Measurements from ENCODE around the gene WDR74.
A peak's percentile ranks its signal among the peaks of the same experiment; 100 is the strongest.
"Not testable (repeated sequence)": the region's sequence is repeated elsewhere in the genome, so short reads cannot be mapped to it uniquely, and the experiment has no call there.

Gene WDR74
- total RNA-seq: 142 to 178 reads per million in 2 donors

GRCh38 chr11:62839050-62839945 lies at the start of gene WDR74:
TSS of gene WDR74 (minus strand) at chr11:62839590. CDS start at chr11:62839570, 20 bp downstream.
- peak; percentile 75 to 98 (median 88) for DNase-seq

GRCh38 chr11:62889126-62889483 lies 49.7 kb upstream of the WDR74 start:
- DNase-seq: no peak

DNA sequence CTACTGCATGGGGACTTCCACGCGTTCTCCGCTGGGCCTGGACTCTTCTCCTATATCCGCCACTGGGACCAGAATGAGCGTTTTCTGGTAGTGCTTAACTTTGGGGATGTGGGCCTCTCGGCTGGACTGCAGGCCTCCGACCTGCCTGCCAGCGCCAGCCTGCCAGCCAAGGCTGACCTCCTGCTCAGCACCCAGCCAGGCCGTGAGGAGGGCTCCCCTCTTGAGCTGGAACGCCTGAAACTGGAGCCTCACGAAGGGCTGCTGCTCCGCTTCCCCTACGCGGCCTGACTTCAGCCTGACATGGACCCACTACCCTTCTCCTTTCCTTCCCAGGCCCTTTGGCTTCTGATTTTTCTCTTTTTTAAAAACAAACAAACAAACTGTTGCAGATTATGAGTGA lies 49.0 kb upstream of the WDR74 start:
- DNase-seq: no peak

DNA sequence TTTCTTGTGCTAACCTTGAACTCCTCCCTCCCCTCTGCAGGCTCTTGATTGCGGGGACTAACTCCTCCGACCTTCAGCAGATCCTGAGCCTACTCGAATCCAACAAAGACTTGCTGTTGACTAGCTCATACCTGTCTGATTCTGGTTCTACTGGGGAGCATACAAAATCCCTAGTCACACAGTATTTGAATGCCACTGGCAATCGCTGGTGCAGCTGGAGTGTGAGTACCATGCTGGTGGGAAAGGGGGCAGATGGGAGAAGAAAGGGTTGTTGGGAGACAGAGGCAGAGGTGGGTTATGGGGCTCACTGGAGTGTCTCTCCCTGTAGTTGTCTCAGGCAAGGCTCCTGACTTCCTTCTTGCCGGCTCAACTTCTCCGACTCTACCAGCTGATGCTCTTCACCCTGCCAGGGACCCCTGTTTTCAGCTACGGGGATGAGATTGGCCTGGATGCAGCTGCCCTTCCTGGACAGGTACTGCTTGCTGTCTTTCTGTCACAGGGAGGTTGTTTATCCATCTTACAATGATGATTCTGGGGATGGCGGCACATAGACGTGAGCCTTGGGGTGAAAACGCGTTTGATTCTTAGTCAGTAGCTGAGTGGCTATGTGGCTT lies 45.9 kb upstream of the WDR74 start:
- no peak for DNase-seq

- no peak for DNase-seq
These were observed 44.3 kb upstream of the WDR74 start for GRCh38 chr11:62883673-62884072.

DNA sequence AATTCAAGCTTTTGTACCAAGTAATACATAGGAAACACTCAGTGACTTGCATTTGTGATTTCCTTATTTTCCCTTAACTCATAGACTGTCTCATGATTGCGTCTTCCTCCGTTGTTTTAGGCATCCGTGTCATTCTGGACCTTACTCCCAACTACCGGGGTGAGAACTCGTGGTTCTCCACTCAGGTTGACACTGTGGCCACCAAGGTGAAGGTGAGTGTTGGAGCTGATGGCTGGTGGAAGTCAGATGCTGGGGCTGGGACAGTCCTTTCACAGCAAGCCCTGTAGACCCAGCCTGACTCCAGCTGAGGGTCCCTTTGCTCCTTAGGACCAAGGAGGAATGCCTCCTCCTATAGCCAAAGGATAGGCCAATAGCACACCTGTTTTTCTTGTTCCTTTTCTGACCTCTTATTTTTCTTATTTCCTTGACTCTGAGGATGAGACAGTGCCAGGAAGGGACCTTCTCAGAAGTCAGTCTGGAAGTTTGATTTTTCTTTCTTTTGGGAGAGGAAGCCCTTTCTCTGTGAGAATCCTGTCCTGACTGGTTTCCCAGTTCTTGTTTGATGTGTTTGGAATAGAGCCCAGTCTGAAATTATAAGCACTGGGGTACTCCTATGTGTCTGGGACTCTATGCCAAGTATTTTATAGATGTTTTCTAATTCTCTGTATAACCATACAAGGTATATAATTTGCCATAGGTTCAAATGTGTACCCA lies 43.6 kb upstream of the WDR74 start:
- DNase-seq: no peak

DNA sequence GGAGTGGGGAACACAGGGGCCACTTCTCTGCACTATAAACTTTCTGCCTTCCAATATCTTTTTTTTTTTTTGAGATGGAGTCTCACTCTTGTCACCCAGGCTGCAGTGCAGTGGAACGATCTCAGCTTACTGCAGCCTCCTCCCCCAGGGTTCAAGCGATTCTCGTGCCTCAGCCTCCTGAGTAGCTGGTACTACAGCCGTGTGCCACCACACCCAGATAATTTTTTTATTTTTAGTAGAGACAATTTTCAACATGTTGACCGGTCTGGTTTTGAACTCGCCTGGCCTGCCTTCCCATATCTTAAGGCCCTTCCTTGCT lies 43.0 kb upstream of the WDR74 start:
- DNase-seq: peak in 1 of 5 experiments; percentile 64

DNA sequence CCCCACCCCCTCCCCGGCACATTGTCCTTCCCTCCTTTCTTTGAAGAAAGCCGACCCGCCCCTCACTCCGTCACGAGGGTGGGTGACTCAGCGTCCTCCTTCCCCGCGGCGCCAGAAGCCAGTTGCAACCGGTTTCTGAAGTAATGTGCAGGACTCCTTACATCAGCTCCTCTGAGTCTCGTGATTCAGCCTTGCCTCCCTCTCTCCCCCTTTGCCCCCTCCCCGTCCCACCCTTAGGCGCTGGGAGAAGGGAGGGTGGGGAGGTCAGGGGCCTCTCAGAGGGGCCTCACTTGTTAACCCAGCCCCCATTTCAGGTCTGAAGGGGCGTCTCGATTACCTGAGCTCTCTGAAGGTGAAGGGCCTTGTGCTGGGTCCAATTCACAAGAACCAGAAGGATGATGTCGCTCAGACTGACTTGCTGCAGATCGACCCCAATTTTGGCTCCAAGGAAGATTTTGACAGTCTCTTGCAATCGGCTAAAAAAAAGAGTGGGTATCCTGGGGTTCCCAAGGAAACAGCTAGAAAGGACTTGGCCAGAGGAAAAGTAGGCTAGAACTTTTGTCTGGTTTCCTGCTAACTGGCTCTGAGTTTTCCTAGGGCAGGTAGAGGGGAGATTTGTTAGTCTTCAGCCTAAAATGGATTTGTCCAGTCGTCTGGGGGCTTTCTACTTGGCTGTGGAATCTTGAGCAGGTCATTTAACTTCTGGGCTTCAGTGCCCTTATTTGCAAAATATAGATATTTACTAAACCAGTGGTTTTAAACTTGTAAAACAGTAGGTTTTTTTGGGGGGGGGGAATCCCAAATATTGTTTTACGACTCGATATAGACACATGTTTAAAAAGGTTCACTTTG lies 42.4 kb upstream of the WDR74 start:
- peak; percentile 81 to 96 (median 92) for DNase-seq

- peak; percentile 74 to 93 (median 79) for DNase-seq
These were observed 41.6 kb upstream of the WDR74 start, which contains the start of gene SLC3A2 for GRCh38 chr11:62880803-62881578. TSS of gene SLC3A2 (plus strand) at chr11:62880896. CDS start at chr11:62881024, 128 bp downstream.

GRCh38 chr11:62880231-62880802 lies 40.9 kb upstream of the WDR74 start:
- peak in 2 of 5 experiments; percentile 5 to 13 for DNase-seq

DNA sequence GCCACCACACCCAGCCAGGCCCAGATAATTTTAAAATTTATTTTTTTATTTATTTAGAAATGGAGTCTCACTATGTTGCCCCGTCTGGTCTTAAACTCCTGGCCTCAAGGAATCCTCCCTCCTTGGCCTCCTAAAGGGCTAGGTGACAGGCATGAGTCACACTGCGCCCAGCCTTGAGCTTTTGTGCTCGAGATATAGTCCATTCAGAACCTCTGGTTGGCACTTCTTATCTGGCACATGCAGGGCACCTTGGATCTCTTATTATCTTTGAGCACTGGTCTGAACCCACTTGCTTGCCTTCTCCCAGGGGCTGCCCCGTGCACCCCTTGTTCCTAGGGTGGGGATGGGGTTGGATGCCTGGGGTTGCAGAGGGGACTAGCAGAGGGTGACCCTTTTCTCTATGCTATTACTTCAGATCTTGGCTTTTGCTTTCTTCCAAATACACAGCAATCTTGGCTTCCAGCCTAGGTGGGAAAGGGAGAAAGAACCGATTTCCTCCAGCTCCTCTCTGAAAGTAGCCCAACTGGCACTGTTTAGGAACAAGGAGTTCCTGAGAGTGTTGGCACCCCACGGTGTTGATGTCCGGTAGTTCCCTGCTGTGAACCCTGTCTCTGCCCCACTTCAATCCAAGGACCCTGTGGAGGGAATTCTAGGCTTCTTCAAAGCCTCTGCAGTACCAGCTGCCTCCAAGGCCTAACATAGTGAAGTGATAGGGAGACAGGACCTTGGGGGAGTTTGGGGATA lies 40.0 kb upstream of the WDR74 start:
- no peak for DNase-seq

- DNase-seq: no peak
These were observed 37.3 kb upstream of the WDR74 start for GRCh38 chr11:62876712-62877111.

DNA sequence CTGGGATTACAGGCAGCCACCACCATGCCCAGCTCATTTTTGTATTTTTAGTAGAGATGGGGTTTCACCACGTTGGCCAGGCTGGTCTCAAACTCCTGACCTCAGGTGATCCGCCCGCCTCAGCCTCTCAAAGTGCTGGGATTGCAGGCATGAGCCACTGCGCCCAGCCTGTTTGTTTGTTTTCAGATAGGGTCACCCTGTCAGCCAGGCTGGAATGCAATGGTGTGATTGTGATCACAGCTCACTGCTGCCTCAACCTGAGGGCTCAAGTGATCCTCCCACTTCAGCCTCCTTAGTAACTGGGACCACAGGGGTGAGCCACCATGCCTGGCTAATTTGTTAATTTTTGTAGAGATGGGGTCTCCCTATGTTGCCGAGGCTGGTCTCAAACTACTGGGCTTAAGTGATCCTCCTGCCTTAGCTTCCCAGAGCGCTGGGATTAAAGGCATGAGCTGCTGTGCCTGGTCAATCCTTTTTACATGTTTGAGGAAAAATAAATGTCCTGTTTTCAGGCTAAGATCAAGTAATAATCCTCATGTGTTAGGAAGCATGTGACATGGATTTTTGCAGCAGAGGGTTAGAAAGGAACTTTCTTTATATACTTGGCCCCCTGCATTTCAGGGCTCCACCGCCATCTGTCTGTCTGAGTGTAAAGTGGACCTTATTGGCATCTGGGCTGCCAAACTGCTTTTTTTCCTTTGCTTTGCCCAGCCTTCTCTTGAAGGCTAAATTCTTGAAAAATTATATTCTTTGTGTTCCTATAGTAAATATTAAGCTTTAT lies 36.5 kb upstream of the WDR74 start:
- DNase-seq: no peak

DNA sequence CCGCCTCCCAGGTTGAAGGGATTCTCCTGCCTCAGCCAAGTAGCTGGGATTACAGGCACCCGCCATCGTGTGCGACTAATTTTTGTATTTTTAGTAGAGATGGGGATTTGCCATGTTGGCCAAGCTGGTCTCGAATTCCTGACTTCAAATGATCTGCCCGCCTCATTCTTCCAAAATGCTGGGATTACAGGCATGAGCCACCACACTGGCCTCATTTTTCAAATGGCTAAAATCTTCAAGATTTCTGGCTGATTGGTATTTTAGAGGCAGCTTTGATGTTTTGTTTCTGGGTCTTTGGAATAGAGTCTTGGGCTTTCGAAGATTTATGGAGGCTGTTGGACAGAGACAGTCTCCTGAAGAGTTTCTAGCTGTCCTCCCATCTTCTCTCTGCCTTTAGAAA lies 35.5 kb upstream of the WDR74 start:
- no peak for DNase-seq

- DNase-seq: no peak
These were observed 26.2 kb upstream of the WDR74 start for GRCh38 chr11:62865635-62866034.

GRCh38 chr11:62863687-62864335 lies 24.4 kb upstream of the WDR74 start:
- no peak for DNase-seq

DNA sequence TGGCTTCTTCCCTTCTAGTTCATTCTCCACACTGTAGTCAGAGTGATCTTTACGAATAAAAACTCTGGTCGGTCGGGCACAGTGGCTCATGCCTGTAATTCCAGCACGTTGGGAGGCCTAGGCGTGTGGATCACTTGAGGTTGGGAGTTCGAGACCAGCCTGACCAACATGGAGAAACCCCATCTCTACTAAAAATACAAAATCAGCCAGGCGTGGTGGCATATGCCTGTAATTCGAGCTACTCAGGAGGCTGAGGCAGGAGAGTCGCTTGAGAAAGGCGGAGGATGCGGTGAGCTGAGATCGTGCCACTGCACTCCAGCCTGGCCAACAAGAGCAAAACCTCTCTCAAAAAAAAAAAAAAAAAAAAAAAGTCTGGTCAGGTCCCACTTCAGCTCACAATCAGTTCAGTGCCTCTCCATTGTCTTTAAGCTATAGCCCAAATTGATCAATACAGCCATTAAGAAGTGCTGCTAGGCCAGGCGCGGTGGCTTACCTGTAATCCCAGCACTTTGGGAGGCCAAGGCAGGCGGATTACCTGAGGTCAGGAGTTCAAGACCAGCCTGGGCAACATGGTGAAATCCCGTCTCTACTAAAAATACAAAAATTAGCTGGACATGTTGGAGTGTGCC lies 22.3 kb upstream of the WDR74 start:
- DNase-seq: not testable (repeated sequence)

DNA sequence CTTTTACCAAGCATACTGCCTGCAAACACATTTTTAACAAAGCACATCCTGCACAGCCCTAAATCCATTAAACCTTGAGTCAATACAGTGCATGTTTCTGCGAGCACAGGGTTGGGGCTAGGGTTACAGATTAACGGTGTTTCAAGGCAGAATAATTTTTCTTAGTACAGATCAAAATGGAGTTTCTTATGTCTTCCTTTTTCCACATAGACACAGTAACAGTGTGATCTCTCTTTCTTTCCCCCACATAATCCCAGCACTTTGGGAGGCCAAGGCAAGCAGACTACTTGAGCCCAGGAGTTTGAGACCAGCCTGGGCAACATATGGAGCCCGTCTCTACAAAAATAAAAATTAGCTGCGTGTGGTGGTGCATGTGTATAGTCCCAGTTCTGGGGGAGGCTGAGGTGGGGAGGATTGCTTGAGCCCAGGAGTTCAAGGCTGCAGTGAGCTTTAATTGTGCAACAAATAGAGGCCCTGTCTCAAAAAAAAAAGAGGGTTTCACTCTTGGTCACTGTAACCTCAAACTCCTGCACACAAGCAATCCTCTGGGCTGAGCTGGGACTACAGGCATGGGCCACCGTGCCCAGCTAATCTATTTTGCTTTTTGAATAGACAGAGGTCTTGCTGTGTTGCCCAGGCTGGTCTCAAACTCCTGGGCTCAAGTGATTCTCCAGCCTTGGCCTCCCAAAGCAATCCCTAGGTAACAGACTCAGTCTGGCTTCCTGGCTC lies 21.6 kb upstream of the WDR74 start:
- peak in 1 of 5 experiments; percentile 71 for DNase-seq
